ENCODE measurements around the gene UCN2. TPM values are rescaled to one million over a fixed set of nuclear protein-coding genes. Genes with fewer than 3 reads are reported as not detected.
A peak's percentile ranks its signal among the peaks of the same experiment; 100 is the strongest.

The UCN2 gene
- total RNA-seq, result under 1 TPM in 1 of 3 donors, not detected in 2; 0.44 TPM

DNA sequence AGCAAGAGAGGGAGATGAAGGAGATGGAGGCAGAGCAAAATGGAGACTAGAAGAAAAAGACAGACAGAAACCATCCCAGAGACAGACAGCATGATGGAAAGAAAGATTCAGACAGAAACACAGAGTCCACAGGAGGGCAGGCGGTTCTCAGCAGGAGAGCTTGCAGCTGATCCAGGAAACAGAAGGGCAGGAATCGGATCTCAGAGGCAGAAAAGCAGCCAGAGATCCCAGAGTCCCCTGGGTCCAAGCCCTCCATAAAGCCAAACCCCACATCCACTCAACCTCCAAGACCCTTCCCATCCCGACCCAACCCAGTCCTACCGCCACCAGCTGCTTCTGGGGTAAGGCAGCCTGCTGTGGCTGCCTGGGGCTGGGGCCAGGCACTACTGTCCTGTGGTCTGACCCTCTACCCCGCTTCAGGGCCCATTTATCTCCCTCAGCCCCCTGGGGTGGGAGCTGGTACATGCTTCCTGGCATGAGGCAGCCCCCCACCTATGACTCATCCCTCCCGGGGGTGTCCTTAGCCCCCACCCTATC, at the start of gene UCN2:
Gene UCN2 (minus strand): TSS at position 400 of the 537 bp plus-strand sequence. CDS start 657 bp downstream, outside the sequence.
- Histone ChIP-seq H3K27me3 (no peaks in the 10 kb centered on the region), H3K36me3 (no peaks in the 10 kb centered on the region), H3K4me3 (no peak within 1 kb of the TSS), H3K9me3 (no peaks in the 10 kb centered on the region), H3K27ac (peak within 1 kb of the TSS in 1 of 2 donors; percentile 12), H3K4me1 (peaks cover 0 to 3% of the 10 kb centered on the region in 2 donors)
- no peak for DNase-seq (ENCODE audit: low spot score in 2 of 2)
- intact Hi-C loops (cut with DNase I; ENCODE audit: low total_unique reads), result no loop called here
- no peak for TF ChIP-seq CTCF (IDR thresholded peaks at IDR 0.05)
- TF ChIP-seq POLR2AphosphoS5 (IDR thresholded peaks at IDR 0.05), result no peak
- no peak for TF ChIP-seq POLR2A (IDR thresholded peaks at IDR 0.05)

GRCh38 chr3:48612309-48612708, 48.7 kb upstream of the UCN2 start:
- Histone ChIP-seq H3K27ac (no peak overlapping the region), H3K4me1 (peaks cover 4 to 11% of the 10 kb centered on the region in 2 donors), H3K27me3 (no peaks in the 10 kb centered on the region), H3K36me3 (no peaks in the 10 kb centered on the region), H3K9me3 (peaks cover 3% of the 10 kb centered on the region in 2 donors), H3K4me3 (no peak overlapping the region)
- TF ChIP-seq POLR2A (IDR thresholded peaks at IDR 0.05) (no peak), CTCF (IDR thresholded peaks at IDR 0.05) (no peak), POLR2AphosphoS5 (IDR thresholded peaks at IDR 0.05) (no peak)
- intact Hi-C loops (cut with DNase I; ENCODE audit: low total_unique reads), result no loop called here
- DNase-seq (ENCODE audit: low spot score in 2 of 2), result no peak

GRCh38 chr3:48609088-48610005, 45.8 kb upstream of the UCN2 start, which contains the start of gene UQCRC1:
TSS of gene UQCRC1 (minus strand) at chr3:48609646. CDS start at chr3:48609620, 26 bp downstream.
- H3K27me3 ChIP-seq, result no peaks in the 10 kb centered on the region
- DNase-seq (ENCODE audit: low spot score in 2 of 2), result peak; percentile 85 to 90
- TF ChIP-seq POLR2A (IDR thresholded peaks at IDR 0.05), result peak; percentile 78
- TF ChIP-seq POLR2AphosphoS5 (IDR thresholded peaks at IDR 0.05), result peak; percentile 68 to 91 (median 74)
- TF ChIP-seq CTCF (IDR thresholded peaks at IDR 0.05), result peak; percentile 62 to 94 (median 90)
- intact Hi-C loops (cut with DNase I; ENCODE audit: low total_unique reads), result no loop called here
- H3K9me3 ChIP-seq, result no peaks in the 10 kb centered on the region
- H3K4me3 ChIP-seq, result peak within 1 kb of the TSS; percentile 99 to 100 (median 99)
- peaks cover 4 to 11% of the 10 kb centered on the region in 2 donors for H3K4me1 ChIP-seq
- no peaks in the 10 kb centered on the region for H3K36me3 ChIP-seq
- H3K27ac ChIP-seq, result peak within 1 kb of the TSS; percentile 90 to 95

DNA sequence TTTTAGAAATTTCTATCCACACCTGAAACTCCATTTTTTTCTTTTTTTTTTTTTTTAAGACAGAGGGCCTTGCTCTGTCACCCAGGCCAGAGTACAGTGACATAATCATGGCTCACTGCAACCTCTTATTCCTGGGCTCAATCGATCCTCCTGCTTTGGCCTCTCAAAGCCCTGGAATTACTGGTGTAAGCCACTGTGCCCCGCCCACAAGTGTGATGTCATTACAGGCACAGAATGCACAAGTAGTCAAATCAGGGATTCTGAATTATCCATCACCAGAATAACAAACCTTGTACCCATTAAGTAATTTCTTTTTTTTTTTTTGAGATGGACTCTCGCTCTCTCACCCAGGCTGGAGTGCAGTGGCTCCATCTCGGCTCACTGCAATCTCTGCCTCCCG, 43.9 kb upstream of the UCN2 start:
- TF ChIP-seq POLR2AphosphoS5 (IDR thresholded peaks at IDR 0.05), result no peak
- TF ChIP-seq POLR2A (IDR thresholded peaks at IDR 0.05), result no peak
- no peak for TF ChIP-seq CTCF (IDR thresholded peaks at IDR 0.05)
- Histone ChIP-seq H3K4me3 (no peak overlapping the region), H3K27me3 (no peaks in the 10 kb centered on the region), H3K27ac (no peak overlapping the region), H3K36me3 (peaks cover 11% of the 10 kb centered on the region), H3K4me1 (peaks cover 4 to 11% of the 10 kb centered on the region in 2 donors), H3K9me3 (no peaks in the 10 kb centered on the region)
- no peak for DNase-seq (ENCODE audit: low spot score in 2 of 2)
- intact Hi-C loops (cut with DNase I; ENCODE audit: low total_unique reads), result loop anchor here (1.0 kb wide), 1 partner anchor 15 kb away; no protein-coding TSS in a partner anchor

DNA sequence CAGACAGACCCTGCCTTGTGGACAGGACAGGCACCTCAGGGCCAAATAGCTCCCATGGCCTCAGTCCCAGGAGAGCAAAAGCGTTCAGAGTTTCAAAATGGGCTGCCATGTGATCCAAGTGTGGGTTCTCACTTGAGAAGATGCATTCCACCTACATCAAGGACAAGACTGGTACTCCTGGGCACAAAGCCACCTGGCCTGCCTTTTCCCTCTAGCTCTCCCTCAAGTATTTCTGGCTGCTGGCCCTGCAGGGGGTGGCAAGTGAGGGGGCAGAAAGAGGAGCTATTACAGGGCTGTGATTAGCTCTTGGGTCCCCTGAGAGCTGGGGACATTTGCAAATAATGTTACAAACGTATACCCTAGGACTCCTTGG, 38.0 kb upstream of the UCN2 start:
- intact Hi-C loops (cut with DNase I; ENCODE audit: low total_unique reads), result no loop called here
- DNase-seq (ENCODE audit: low spot score in 2 of 2), result peak in 1 of 2 donors; percentile 75
- Histone ChIP-seq H3K9me3 (no peaks in the 10 kb centered on the region), H3K4me1 (peaks cover 10 to 14% of the 10 kb centered on the region in 2 donors), H3K27me3 (no peaks in the 10 kb centered on the region), H3K27ac (peak overlapping the region in 1 of 2 donors; percentile 91), H3K36me3 (peaks cover 24% of the 10 kb centered on the region), H3K4me3 (no peak overlapping the region)
- no peak for TF ChIP-seq POLR2A (IDR thresholded peaks at IDR 0.05)
- TF ChIP-seq POLR2AphosphoS5 (IDR thresholded peaks at IDR 0.05), result no peak
- no peak for TF ChIP-seq CTCF (IDR thresholded peaks at IDR 0.05)
